Subcutaneous preadipocyte (primary cell): ENCODE measurements around the gene CFB. TPM values are rescaled to one million over a fixed set of nuclear protein-coding genes. Genes with fewer than 3 reads are reported as not detected.

Experiments used
- small RNA-seq: library from RNA; depleted of rRNA; stranded (forward); fragments of <200 nt; gene quantifications from one replicate; pipeline ENCODE3, GENCODE V24; 2012
- total RNA-seq: library from RNA; depleted of rRNA; stranded (reverse); fragments of >200 nt; gene quantifications from 2 replicates; pipeline ENCODE4 v1.2.3, GENCODE V29; 2012

Gene CFB
- 6.3 and 10.7 TPM in 2 replicates for total RNA-seq

DNA sequence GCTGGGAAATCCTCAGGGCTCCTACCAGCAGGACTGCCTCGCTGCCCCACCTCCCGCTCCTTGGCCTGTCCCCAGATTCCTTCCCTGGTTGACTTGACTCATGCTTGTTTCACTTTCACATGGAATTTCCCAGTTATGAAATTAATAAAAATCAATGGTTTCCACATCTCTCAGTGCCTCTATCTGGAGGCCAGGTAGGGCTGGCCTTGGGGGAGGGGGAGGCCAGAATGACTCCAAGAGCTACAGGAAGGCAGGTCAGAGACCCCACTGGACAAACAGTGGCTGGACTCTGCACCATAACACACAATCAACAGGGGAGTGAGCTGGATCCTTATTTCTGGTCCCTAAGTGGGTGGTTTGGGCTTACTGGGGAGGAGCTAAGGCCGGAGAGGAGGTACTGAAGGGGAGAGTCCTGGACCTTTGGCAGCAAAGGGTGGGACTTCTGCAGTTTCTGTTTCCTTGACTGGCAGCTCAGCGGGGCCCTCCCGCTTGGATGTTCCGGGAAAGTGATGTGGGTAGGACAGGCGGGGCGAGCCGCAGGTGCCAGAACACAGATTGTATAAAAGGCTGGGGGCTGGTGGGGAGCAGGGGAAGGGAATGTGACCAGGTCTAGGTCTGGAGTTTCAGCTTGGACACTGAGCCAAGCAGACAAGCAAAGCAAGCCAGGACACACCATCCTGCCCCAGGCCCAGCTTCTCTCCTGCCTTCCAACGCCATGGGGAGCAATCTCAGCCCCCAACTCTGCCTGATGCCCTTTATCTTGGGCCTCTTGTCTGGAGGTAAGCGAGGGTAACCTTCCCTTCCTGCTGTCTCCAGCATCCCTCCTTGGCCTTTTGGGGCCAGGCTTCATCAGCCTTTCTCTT is at the start of gene CFB:
Gene CFB, plus strand, starts transcription at position 589 of the 863 bp plus-strand sequence. Its CDS starts 127 bp downstream, at position 716.

DNA sequence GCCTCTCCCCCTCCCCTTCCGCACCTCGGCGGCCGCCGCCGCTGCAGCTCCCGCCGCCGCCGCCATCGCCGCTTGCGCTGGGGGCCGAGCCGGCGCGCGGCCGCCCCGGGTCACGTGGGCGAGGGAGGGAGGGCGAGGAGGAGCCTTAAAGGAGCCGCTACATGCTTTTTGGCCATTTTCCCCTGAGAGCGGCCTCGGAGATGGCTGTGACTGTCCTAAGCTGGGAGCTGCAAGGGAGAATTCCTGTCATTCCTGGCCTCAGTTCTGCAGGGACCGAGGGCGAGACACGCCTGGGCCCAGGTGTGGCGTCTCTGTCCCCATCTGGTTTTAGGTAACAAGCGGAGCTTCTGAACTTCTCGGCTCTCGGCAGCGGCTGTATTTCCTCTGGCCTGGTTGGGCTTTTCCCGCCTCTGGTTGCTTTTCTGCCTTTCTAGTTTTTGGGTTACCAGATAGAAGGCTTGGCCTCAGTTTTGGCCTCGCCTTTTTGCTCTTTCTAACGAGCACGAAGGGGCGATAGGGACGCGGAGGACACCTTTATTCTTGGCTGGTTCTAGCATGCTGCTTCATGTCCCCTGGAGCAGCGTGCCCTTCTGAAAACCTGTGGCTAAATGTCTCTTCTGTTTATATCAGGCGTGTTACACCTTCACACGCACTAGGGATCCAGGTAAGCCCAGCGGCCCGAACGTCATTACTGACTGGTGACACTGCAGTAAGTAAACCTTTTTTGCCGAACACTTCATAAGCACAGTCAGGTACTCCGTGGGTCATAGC is 48.1 kb upstream of the CFB start, which contains the start of gene EHMT2:
Gene EHMT2, minus strand, starts transcription at position 87 of the 771 bp plus-strand sequence. Its CDS starts 21 bp downstream, at position 66.

DNA sequence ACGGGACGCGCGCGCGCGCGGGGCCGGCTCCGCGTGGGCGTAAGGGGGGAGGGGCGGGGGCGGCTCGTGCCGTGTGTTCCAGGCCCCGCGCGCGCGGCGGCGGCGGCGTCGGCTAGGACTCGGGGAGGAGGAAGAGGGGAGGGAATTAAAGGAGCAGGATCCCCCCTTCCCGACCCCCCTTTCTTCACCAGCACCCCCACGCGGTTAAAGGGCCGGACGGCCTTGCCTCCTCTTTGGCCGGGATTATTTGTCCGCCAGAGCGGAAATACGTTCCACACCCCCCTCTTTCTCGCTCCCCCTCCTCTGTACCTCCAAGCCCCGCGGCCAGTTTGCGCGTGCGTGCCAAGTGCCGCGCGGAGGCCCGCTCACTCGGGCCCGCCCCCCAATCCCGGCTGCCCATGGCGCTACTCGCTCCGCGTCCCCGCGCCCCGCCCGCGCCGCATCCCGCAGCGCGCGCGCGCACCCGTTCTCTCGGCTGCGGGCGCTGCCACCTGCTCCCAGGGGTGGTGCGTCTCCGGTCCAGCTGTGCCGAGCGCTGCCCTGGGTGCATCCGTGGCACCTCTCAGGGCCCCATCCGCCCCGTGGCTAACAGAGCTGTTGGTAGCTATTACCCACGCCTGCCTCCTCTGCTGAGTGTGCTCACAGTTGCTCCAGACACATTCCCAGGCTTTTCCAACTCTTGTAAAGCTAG is 43.8 kb upstream of the CFB start, which contains the start of gene ZBTB12:
Gene ZBTB12, minus strand, starts transcription at position 134 of the 691 bp plus-strand sequence. CDS start 781 bp downstream, outside the sequence.

DNA sequence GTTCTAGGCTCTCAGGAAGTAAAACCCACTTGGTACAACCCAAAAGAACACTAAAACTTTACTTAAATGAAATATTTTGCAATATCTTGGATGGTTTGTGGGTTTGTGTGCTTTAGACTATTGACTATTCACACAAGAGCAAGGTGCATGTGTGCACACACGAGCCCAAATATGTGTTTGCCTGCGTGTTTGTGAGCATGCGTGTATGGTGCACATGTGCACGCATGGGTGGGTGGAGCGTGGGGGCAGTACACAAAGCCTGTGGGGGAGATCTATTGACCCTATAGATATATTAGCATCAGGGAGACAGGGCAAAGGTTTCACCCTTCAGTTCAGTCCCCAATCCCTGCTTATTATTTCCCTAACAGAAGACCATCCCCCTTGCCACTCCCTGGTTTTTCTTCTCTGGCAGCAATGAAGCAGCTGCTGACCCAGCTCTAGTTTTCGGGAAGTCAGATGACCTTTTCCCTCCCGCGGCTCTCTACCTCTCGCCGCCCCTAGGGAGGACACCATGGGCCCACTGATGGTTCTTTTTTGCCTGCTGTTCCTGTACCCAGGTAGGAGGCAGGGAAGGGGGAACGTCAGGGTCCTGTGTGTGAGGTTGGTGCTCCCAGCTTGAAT is 18.5 kb upstream of the CFB start, which contains the start of gene C2:
Gene C2, plus strand, starts transcription at position 476 of the 621 bp plus-strand sequence. Its CDS starts 36 bp downstream, at position 512.

DNA sequence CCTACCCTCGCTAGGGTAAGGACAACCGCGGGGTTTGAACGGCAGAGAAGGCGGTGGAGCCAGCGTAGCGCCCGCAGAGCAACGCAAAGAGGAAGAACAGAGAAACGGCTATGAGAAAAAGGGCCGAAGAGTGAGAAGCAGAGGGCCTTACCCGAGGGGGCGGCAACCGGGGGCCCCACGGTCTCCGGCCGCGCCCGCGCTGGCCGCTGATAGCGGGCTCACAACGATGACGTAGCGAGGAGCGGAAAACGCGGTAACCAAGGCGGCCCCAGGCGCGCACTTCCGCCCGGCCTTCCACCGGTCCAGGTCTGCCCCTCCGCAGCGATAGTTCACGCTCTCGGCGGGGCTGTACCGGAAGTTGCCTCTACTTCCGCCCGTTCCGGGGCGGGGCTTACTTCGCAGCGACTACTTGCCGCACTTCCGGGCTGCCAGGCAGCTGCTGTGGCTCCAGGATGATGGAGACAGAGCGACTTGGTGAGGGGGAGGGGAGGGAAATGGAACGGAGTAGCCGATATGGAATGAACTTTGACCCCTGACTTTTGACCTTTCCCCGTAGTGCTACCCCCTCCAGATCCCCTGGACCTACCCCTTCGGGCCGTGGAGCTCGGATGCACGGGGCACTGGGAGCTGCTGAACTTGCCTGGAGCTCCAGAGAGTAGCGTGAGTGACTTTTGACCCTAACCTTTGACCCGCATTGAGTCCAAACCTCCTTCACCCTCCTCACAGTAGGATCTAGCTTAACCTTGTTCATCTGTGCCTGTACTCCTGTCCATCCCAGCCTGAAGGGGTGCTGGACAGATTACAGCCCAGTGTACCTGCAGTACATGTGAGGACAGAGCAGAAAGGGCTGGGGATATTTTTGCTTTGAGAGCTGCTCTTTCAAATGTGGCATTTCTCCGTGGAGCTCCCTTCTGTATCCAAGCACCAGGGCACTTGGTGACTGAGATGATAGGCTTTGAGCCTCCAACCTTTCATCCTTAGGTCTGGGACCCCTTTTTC is 13.1 kb downstream of the CFB start, which contains the start of the genes NELFE and SKIC2:
Gene NELFE, minus strand, starts transcription at position 231 of the 999 bp plus-strand sequence. CDS start 525 bp downstream, outside the sequence.
Gene SKIC2, plus strand, starts transcription at position 435 of the 999 bp plus-strand sequence. Its CDS starts 18 bp downstream, at position 453.

GRCh38 chr6:31971993-31972708 is 26.3 kb downstream of the CFB start, which contains the start of gene DXO:
TSS of gene DXO (minus strand) at chr6:31972138. CDS start at chr6:31971675, 463 bp downstream.

GRCh38 chr6:31981744-31982143 is 35.8 kb downstream of the CFB start, which contains the start of gene C4A:
TSS of gene C4A (plus strand) at chr6:31982057. CDS start at chr6:31982108, 51 bp downstream.

Small RNA genes within 50 kb of the gene (small RNA-seq; reads per million reads assigned to genes)
- gene AL645922.1, result not detected

Other genes with a start within 250 kb of the CFB start
- gene ABHD16A, start 242.8 kb upstream of the CFB start, total RNA-seq, result 29.4 and 34.0 TPM in 2 replicates
- gene LY6G6F, start 239.2 kb upstream of the CFB start, total RNA-seq, result not detected in 2 replicates
- gene LY6G6D, start 230.7 kb upstream of the CFB start, total RNA-seq, result not detected in 2 replicates
- gene LY6G6C, start 224.3 kb upstream of the CFB start, total RNA-seq, result not detected in 2 replicates
- not detected in 2 replicates for gene MPIG6B, start 222.7 kb upstream of the CFB start, total RNA-seq
- gene DDAH2, start 216.8 kb upstream of the CFB start, total RNA-seq, result 22.7 and 32.0 TPM in 2 replicates
- gene CLIC1, start 209.6 kb upstream of the CFB start, total RNA-seq, result 927 and 1,210 TPM in 2 replicates
- gene MSH5, start 206.1 kb upstream of the CFB start, total RNA-seq, result 16.9 and 29.1 TPM in 2 replicates
- 0.59 and 1.1 TPM in 2 replicates for gene SAPCD1, start 183.4 kb upstream of the CFB start, total RNA-seq
- under 0.01 and 0.98 TPM in 2 replicates for gene VWA7, start 168.8 kb upstream of the CFB start, total RNA-seq
- gene VARS1, start 150.3 kb upstream of the CFB start, total RNA-seq, result 88.6 and 117 TPM in 2 replicates
- gene LSM2, start 139.1 kb upstream of the CFB start, total RNA-seq, result 37.1 and 48.9 TPM in 2 replicates
- 0.37 and 0.39 TPM in 2 replicates for gene HSPA1L, start 130.8 kb upstream of the CFB start, total RNA-seq
- gene HSPA1A, start 130.6 kb upstream of the CFB start, total RNA-seq, result 35.6 and 53.8 TPM in 2 replicates
- gene HSPA1B, start 118.4 kb upstream of the CFB start, total RNA-seq, result 77.8 and 79.0 TPM in 2 replicates
- 55.9 and 56.1 TPM in 2 replicates for gene NEU1, start 83.3 kb upstream of the CFB start, total RNA-seq
- gene SLC44A4, start 67.1 kb upstream of the CFB start, total RNA-seq, result not detected in 2 replicates
- gene EHMT2, start 48.4 kb upstream of the CFB start, total RNA-seq, result 43.4 and 50.4 TPM in 2 replicates
- 1.5 and 1.8 TPM in 2 replicates for gene ZBTB12, start 44.0 kb upstream of the CFB start, total RNA-seq
- 0.59 and 2.9 TPM in 2 replicates for gene C2, start 18.4 kb upstream of the CFB start, total RNA-seq
- gene NELFE, start 12.9 kb downstream of the CFB start, total RNA-seq, result 97.9 and 114 TPM in 2 replicates
- gene SKIC2, start 13.1 kb downstream of the CFB start, total RNA-seq, result 55.5 and 55.7 TPM in 2 replicates
- gene DXO, start 26.0 kb downstream of the CFB start, total RNA-seq, result 13.5 and 15.1 TPM in 2 replicates
- gene C4A, start 36.0 kb downstream of the CFB start, total RNA-seq, result 1.4 and 2.6 TPM in 2 replicates
- gene C4B, start 68.7 kb downstream of the CFB start, total RNA-seq, result 1.4 and 1.5 TPM in 2 replicates
- gene CYP21A2, start 92.3 kb downstream of the CFB start, total RNA-seq, result under 0.01 TPM in 1 of 2 replicates, not detected in the other
- 99.6 and 179 TPM in 2 replicates for gene TNXB, start 163.2 kb downstream of the CFB start, total RNA-seq
- gene ATF6B, start 182.2 kb downstream of the CFB start, total RNA-seq, result 19.5 and 23.3 TPM in 2 replicates
- 6.6 and 7.3 TPM in 2 replicates for gene FKBPL, start 184.2 kb downstream of the CFB start, total RNA-seq
- under 0.01 and 0.20 TPM in 2 replicates for gene PRRT1, start 205.8 kb downstream of the CFB start, total RNA-seq
- 9.6 and 10.6 TPM in 2 replicates for gene PPT2, start 208.0 kb downstream of the CFB start, total RNA-seq
- 0.73 and 1.4 TPM in 2 replicates for gene EGFL8, start 218.5 kb downstream of the CFB start, total RNA-seq
- gene AGPAT1, start 230.0 kb downstream of the CFB start, total RNA-seq, result 26.5 and 29.1 TPM in 2 replicates
- 15.1 and 18.8 TPM in 2 replicates for gene RNF5, start 232.3 kb downstream of the CFB start, total RNA-seq
- 0.20 and 1.1 TPM in 2 replicates for gene AGER, start 238.2 kb downstream of the CFB start, total RNA-seq
- 21.3 and 28.7 TPM in 2 replicates for gene PBX2, start 244.1 kb downstream of the CFB start, total RNA-seq
- gene GPSM3, start 246.5 kb downstream of the CFB start, total RNA-seq, result 1.1 and 1.4 TPM in 2 replicates